GM10248 (cell line): Measurements from ENCODE around the gene BRI3.

Experiments used
- CTCF ChIA-PET: fragments of 300-600 bp; sonication (Branson Sonifier 250); formaldehyde crosslinking; extraction: SDS; loops from one replicate; lab custom pipeline; 2021; ENCODE audit warnings: antibody characterized with exemption; lab: Yijun Ruan, JAX
- POLR2A ChIA-PET: fragments of 350-650 bp; sonication (Branson Sonifier 250); formaldehyde crosslinking; extraction: SDS; loops from one replicate; lab custom pipeline; 2020; ENCODE audit warnings: antibody characterized with exemption; lab: Yijun Ruan, JAX
- DNase-seq: peaks from one replicate; pipeline ENCODE4 v3.0.0; 2012; ENCODE audit errors: extremely low spot score
- CTCF ChIP-seq: IDR thresholded peaks from 2 replicates; pipeline ENCODE4 v1.5.1; 2012; ENCODE audit warnings: mild to moderate bottlenecking, low read depth; ENCODE audit errors: extremely low read depth, missing control alignments, control extremely low read depth

The BRI3 gene

GRCh38 chr7:98284335-98285036, 3.0 kb downstream of the BRI3 start:
- DNase-seq: no peak
- TF ChIP-seq CTCF: no peak
- POLR2A ChIA-PET: no interaction called here
- CTCF ChIA-PET: interaction anchor here (1.2 kb wide), 1 partner anchor 116 kb away, joined by 3 read pairs; the partner anchor contains the start of gene BAIAP2L1

GRCh38 chr7:98285157-98286092, 3.9 kb downstream of the BRI3 start:
- no peak for DNase-seq
- ChIA-PET CTCF (interaction anchor here (0.8 to 1.2 kb wide), 3 partner anchors 9 to 115 kb away, joined by 3 to 5 read pairs (median 3); partner anchors contain the start of gene BAIAP2L1), POLR2A (no interaction called here)
- TF ChIP-seq CTCF: no peak

- no peak for TF ChIP-seq CTCF
Observed at GRCh38 chr7:98286093-98286539, 4.6 kb downstream of the BRI3 start.

GRCh38 chr7:98286701-98287485, 5.4 kb downstream of the BRI3 start:
- TF ChIP-seq CTCF: no peak
- no peak for DNase-seq
- ChIA-PET CTCF (interaction anchor here (1.2 kb wide), 2 partner anchors 12 to 115 kb away, joined by 3 to 5 read pairs; no protein-coding TSS in a partner anchor), POLR2A (interaction anchor here (0.6 kb wide), 1 partner anchor 14 kb away, joined by 4 read pairs; no protein-coding TSS in a partner anchor)

More at GRCh38 chr7:98286093-98286539, 4.6 kb downstream of the BRI3 start:
- CTCF ChIA-PET: interaction anchor here (1.2 kb wide), 2 partner anchors 13 to 115 kb away, joined by 3 read pairs; partner anchors contain the start of gene BAIAP2L1
- DNase-seq: no peak
- POLR2A ChIA-PET: interaction anchor here (0.6 kb wide), 1 partner anchor 13 kb away, joined by 4 read pairs; no protein-coding TSS in a partner anchor

GRCh38 chr7:98287486-98287959, 6.0 kb downstream of the BRI3 start:
- TF ChIP-seq CTCF: no peak
- DNase-seq: no peak
- CTCF ChIA-PET: interaction anchor here (1.1 to 1.2 kb wide), 2 partner anchors 14 to 114 kb away, joined by 3 to 5 read pairs; no protein-coding TSS in a partner anchor
- POLR2A ChIA-PET: no interaction called here
